ENCODE measurements around the gene CCDC124.
"Not testable (repeated sequence)": the region's sequence is repeated elsewhere in the genome, so short reads cannot be mapped to it uniquely, and the experiment has no call there.

The CCDC124 gene

DNA sequence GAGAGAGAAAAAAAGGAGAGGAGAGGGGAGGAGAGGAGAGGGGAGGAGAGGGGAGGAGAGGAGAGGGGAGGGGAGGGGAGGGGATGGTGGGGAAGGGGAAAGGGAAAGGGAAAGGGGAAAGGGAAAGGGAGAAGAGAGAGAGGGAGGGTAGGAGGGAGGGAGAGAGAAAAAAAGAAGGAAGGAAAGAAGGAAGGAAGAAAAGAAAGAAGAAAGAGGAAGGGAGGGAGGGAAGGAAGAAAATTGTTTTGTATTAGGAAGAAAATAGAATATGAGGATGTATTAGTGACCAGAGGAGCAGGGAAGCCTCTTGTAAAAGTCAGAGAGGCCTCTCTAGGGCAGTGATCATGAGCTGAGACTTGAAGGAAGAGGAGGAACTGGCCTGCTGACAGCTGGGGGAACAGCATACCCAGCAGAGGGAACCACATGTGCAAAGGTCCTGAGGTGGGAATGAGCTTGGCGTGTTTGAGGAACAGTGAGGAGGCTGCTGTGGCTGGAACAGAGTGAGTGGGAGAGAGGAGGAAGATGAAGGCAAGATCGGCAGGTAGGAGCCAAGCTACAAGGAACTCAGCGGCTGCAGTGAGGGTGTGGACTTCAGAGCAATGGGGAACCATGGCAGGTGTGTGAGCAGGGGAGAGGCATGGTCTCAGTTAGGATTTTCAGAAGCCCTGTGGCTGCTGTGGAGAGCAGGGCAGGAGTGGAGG, 24.5 kb downstream of the CCDC124 start:
- no peak for DNase-seq

DNA sequence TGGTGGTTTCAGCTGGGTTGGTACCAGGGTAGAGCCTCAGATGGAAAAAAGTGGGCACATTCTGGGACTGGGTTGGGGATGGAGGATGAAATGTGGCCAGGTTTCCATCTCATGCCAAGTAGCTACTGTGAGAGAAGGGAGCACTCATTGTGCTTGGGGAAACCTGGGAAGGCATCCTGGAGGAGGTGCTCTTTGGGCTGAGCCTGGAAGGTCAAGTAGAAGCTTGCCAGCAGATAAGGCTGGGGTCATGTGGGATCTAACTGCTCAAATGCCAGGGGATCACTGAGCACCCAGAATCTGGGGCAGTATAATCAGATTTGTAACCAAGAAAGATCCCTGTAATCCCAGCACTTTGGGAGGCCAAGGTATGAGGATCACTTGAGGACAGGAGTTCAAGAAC, 25.1 kb downstream of the CCDC124 start:
- no peak for DNase-seq

DNA sequence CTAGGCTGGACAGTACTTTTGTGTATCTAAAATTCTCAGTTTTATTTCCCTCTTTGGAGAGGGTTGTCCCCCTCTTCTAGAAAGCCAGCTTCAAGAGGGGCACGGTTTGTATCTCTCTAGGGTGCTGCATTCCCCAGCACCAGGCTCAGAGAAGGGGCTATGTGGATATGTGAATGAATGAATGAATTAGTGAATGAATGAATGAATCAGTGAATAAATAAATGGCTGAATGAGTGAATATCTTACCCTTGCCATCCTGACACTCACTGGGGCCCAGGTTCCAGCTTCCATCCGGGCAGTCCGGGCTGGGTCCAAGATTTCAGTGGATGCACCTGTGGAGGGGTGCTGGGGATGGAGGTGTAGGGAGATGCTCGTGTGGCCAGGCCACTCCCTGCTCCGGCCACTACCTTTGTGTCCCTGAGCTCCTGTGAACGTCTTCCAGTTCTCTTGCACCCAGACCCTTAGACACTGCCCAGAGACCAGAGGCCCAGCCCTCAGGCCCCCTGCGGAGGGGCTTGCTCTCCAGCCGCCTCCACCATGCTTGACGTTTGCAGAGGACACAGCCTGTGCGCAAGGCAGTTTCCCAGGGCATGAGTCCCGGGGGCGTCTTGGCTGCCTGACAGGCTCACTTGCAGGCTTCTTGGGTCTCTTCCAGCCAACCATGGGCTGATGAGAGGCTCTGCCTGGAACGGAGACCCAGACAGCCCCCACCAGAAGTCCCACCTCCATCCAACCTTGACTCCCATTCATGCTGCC, 31.3 kb downstream of the CCDC124 start:
- DNase-seq, result no peak

DNA sequence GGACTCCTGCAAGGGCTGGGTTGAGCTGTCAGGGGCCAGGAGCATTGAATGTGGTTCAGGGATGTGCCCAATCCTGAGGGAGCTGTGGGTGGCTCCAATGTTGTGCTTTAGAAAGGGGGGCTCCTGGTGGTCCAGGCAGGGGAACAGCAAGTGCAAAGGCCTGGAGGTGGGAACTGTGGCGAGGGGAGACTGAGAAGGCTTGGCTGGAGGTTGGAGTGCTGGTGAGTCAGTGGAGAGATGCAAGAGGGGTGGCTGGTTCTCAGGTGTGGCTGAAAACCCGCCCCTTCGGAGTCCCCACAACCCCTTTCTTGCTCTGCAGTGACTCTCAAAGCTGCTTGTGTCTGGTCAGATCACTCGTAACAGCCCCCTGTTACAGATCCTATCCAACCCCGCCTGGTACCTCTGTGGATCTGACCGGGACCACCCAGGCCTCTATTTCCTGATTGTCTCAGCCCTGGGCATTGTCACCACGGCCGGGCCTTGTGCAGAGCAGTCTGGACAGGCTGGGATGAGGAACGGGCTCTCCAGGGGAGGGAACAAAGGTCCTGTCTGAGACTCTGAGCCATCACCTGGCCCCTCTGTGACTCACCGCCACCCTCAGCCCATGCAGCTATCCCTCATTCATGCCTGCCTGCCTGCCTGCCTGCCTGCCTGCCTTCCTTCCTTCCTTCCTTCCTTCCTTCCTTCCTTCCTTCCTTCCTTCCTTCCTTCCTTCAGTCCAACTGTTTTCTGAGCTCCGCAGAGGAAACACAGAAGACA, 32.7 kb downstream of the CCDC124 start:
- no peak for DNase-seq

DNA sequence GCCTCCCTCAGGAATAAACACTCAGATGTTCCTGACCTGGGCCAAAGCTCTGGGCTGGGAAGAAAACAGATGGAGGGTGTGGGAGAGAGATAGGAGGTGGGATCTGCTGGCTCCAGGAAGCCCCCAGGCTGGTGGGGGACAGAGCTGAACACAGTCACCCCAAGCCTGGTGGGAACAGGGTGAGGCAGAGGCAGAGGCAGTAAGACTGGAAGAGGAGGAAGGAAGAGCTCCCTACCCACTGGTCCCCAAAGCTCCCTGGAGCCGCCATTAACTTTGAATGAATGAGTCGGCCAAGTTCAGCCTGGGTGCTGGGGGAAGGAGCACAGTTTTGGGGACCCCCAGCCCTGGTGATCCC, 33.3 kb downstream of the CCDC124 start:
- no peak for DNase-seq

DNA sequence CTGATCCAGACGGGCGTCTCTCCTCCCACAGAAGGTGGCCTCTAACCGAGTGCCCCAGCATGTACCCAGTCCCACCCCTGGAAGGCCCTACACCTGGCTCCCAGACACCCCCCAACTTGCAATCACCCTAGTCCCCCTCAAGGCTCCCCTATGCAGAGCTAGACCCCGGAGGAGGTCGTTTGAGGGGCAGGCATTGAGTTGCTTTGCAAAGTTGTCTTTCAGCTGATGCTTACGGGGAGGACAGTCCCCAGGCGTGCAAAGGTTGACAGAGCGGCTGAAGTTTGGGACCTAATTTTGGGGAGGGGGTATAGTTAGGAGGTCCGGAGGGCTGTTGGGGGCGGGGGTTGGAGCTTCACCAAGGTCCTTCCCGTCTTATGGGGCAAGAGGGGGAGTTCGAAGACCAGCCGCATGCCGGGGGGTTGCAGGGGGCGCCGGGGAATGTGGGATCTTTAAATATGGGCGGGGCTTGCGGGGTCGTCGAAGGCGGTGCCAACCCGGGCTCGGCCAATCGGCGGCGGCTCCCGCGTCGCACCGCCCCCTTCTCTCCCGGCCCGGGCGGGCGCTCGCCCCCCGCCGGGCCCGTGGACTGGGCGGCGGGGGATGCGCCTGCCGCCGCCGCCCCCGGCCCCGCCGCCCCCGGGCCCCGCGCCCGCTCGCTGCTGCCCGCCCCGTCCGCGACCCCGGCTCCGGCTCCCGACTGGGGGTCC, 33.9 kb downstream of the CCDC124 start, which contains the start of gene KCNN1:
Gene KCNN1 (plus strand): TSS at position 558 of the 707 bp plus-strand sequence. CDS start 6,782 bp downstream, outside the sequence.
- DNase-seq, result peak; percentile 35 to 49

DNA sequence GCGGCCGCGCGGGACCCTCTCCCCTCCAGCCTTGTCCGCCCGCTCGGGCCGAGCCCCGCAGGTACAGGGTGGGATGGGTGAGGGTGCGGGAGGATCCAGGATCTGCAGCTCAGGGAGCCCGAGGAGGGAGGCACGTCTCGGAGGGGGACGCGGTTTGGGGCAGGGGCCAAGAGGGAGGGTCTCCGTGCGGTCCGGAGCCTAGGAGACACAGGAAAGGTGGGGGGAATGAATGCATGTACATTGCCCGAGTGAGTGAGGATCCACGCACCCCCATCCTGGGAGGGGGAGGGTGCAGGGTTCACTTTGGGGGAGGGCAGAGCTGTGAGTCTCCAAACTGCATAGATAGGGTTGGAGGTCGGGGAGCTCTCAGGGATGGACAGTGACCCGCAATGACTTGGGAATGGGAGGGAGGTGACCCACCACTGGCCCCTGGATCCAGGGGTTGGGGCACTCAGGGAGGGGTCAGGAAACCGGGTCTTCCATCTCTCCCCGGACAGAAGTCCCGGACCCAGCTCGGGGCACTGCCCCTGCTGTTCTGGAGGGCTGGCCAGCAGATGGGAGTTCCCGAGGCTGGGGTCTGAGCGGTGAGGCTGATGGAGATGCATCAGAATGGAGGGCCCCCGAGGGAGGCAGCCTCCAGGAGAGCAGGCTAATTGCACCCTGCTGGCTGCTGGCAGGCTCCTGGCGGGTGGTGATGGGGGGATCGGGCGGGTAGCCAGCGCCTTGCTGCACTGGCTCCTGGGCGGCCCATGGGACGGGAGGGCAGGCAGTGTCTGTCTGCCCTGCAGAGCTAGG, 34.6 kb downstream of the CCDC124 start:
- DNase-seq, result peak in 1 of 2 experiments; percentile 54

DNA sequence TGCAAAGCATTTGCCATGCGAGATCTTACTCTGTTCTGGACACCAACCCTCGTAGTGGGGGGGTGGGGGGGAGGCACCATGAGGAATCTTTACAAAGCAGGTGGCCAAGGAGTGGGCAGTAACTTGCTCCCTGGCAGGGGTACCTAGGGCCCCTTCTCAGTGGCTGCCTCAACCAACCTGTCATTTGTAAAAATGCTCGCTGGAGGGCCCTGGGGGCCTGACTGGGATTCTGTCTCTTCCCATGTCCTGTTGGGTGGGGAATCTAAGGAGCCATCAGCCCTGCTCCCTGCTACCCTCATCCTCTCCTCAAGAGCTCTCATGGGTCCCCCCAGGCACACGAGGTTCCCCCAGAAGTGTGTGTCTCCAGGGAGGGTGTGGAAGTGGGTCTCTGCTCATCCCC, 35.5 kb downstream of the CCDC124 start:
- no peak for DNase-seq

DNA sequence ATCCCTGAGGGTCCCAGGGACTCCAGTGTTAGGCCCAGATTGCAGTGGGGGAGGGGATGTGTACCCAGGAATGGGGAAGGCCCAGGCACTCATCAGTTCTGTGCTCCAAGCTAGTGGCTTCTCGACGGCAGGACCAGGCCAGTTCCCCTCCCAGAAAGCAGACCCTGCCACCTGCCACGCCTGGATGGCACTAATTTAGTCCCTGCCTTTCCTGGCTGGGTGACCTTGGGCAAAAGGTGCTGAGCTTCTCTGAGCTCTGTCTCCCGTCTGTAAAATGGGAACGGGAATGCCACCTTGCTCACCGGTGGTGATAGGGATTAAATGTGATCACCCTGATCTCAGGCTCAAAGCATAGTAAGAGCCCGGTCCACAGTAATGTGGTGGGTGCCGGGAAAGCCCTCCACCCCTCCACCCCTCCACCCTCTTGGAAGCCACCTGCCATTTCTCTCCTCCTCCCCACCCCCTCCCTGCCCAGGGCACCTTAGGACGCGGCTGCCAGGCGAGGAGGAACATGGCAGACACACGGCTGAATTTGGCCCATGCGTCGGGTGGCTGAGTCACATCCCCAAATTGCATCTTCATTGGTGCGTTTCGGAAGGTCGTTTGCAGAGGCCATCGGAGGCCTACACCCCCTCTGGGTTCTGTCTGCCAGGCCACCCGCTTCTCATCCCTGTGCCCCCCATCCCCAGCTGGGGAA, 36.4 kb downstream of the CCDC124 start:
- DNase-seq, result no peak

DNA sequence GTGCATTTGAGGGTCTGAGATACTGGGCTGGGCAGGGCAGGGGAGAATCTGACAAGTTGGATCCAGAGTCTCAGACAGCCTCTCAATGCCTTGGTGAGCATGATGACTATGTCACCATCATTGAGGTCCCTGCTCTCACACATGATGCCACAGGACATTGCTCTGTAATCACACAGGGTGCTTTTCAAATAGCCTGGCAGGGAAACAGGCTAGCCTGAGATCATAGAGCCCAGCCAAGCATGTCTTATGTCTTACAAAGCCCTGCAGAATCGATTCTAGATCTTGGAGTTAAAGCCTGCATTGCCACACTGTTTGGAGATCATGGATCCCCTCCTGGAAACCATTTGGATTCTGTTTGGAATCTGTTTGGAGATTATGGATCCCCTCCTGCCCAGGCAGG, 39.4 kb downstream of the CCDC124 start:
- no peak for DNase-seq

DNA sequence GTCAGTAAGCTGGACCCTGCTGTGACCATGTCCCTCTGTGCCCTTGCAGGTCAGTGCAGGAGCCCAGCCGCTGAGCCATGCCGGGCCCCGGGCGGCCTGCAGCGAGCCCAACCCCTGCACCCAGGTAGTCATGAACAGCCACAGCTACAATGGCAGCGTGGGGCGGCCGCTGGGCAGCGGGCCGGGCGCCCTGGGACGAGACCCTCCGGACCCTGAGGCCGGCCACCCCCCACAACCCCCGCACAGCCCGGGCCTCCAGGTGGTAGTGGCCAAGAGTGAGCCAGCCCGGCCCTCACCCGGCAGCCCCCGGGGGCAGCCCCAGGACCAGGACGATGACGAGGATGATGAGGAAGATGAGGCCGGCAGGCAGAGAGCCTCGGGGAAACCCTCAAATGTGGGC, 40.9 kb downstream of the CCDC124 start:
- DNase-seq, result no peak

DNA sequence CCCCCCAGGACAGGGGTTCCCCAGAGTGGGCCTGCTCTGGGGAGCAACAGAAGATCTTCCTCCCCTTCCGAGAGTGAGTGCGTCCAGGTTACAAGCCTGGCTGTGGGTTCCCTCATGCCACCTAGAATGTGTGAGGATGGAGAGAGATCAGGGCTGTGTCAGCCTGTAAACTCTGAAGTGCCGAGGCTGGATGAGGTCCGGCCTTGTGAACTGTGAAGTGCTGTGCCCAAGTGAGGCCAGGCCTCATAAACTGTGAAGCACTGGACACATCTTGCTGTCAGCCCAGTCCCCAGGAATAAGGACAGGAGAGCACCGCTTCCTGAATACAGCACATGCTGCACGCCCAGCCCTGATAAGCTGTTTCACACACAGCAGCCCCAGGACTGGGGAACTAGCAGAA, 41.7 kb downstream of the CCDC124 start:
- DNase-seq, result no peak

DNA sequence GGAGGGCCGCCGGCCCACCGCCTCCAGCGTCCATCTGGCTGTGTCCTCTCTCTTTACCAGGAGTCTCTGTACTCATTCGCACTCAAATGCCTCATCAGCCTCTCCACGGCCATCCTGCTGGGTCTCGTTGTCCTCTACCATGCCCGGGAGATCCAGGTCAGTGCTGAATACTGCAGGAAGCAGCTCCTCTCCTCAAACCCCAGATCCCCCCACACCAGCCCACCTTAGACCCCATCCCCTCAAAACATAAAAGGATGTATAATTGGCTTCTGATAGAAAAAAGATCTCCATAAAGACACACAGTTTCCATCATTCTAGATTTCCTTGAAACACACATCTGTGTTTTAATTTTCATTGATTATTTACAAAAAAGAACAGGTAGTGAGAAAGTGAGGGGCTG, 42.2 kb downstream of the CCDC124 start:
- no peak for DNase-seq

DNA sequence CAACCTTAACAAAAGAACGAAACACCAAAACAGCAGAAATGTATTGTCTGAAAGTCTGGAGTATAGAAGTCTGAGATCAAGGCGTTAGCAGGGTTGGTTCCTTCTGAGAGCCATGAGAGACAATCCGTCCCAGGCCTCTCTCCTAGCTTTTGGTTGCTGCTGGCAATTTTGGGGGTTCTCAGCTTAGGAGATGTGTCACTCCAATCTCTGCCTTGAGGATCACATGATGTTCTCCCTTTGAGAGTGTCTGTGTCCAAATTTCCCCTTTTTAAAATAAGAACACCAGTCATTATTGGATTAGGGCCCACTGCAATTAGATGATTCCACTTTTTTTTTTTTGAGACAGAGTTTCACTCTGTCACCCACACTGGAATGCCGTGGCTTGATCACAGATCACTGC, 44.2 kb downstream of the CCDC124 start:
- DNase-seq, result no peak

DNA sequence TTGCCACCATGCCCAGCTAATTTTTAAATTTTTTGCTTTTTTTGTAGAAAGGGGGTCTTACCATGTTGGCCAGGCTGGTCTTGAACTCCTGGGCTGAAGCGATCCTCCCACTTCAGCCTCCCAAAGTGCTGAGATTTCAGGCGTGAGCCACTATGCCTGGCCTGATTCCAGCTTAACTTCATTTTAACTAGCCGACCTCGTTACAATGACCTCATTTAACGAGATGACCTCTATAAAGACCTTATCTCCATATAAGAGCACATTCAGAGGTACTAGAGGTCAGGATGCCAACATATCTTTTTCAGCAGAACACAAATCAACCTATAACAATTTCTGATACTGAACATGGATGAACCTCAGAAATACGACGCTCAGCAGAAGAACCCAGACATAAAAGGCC, 44.7 kb downstream of the CCDC124 start:
- no peak for DNase-seq

DNA sequence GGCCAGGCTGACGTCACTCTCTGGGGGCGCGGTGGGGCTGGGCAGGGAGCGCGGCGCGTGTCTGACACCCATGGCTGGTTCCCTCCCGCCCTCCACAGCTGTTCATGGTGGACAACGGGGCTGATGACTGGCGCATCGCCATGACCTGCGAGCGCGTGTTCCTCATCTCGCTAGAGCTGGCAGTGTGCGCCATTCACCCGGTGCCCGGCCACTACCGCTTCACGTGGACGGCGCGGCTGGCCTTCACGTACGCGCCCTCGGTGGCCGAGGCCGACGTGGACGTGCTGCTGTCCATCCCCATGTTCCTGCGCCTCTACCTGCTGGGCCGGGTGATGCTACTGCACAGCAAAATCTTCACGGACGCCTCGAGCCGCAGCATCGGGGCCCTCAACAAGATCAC, 48.8 kb downstream of the CCDC124 start:
- DNase-seq, result no peak

DNA sequence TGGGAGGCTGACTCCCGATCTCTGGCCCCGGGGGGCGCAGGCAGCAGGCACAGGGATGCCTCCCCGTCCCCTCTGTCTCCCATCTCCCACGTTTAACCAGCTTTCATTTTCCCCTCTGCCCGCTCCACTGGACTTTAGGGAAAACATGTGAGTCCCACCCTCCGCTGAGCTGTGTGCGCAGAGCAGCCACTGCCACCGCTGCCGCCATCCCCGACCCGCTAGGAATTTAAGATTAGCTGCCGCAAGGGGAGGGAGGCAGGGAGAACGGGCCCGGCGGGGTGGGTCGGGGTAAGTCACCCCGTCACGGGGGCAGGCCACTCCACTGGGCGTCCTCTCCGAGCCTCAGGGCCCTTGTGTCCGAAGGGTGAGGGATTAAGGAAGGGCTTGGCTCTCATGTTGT, 49.6 kb downstream of the CCDC124 start:
- DNase-seq, result no peak

DNA sequence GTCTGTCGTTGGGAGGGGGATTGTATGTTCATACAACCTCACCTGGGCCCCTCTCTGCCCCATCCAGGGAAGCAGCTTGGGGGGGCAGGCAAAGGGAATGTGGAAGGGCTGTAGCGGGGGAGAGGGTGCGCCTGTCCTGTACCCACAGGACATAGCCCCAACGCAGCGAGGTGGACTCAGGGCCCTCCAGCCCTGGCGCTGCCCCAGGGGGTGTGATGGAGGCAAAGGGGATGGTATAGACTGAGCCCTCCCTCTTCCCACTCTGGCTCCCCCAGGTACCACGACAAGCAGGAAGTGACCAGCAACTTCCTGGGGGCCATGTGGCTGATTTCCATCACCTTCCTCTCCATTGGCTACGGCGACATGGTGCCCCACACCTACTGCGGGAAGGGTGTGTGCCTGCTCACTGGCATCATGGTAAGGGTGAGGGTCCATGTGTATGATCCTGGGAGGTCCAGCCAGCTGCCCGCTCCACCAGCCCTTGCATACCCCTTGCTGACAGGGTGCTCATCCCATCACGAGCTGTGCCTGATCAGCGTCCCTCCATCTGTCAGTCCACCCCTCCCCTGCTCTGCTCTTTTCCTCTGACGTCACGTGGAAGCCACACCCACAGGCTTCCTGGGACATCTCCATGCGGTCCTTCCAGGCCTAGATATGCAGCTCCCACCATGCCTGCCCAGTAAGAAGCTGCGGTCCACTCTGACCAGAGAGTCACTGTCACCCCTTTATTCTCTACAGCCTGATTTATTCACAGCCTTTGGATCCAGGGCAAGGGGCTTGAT, 52.4 kb downstream of the CCDC124 start:
- no peak for DNase-seq

DNA sequence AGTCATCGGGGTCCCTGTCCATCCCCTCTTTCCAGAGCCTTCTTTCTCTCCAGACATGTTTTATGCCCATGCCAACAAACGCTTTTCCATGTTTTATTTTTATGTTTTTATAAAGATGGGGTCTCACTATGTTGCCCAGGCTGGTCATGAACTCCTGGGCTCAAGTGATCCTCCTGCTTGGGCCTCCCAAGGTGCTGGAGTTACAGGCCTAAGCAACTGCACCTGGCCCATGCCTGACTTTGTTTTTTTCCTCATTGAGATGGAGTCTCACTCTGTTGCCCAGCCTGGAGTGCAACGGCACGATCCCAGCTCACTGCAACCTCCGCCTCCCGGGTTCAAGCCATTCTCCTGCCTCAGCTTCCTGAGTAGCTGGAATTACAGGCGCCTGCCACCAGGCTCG, 53.8 kb downstream of the CCDC124 start:
- DNase-seq, result not testable (repeated sequence)

DNA sequence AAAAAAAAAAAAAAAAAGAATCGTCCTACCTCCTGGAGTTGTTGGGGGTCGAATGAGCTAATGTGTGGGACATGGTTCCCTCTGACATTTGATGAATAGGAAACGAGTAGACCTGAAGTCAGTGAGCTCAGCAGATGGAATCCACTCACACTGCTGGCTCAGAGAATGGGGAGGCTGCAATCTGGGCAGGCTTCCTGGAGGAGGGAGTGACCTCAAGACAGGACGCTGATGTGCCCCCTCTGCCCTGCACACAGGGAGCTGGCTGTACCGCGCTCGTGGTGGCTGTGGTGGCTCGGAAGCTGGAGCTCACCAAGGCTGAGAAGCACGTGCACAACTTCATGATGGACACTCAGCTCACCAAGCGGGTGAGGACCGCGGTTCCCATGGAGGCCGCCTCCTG, 55.3 kb downstream of the CCDC124 start:
- DNase-seq, result no peak

Measured in NCI-H524 (cell line).